ENCODE measurements around the gene GPR132.

- TF ChIP-seq CTCF (IDR thresholded peaks at IDR 0.05; ENCODE audit: insufficient read depth, low read length): no peak
- TF ChIP-seq POLR2AphosphoS5 (IDR thresholded peaks at IDR 0.05; ENCODE audit: low read depth): no peak
These were observed 39.9 kb upstream of the GPR132 start for GRCh38 chr14:105105158-105105557.

Measured in HL-60 (cell line).